SK-N-SH (cell line): ENCODE data around the gene ERP29.
"Not testable (repeated sequence)": the region's sequence is repeated elsewhere in the genome, so short reads cannot be mapped to it uniquely, and the experiment has no call there.

Source experiments
- CTCF ChIP-seq: fragments of 200-600 bp; sonication (generic); IDR thresholded peaks from 2 replicates; pipeline ENCODE4 v1.6.1; 2017; ENCODE audit warnings: antibody characterized with exemption, mild to moderate bottlenecking, moderate library complexity
- MAX ChIP-seq: IDR thresholded peaks from 2 replicates; pipeline ENCODE4 v1.4.0; 2012; ENCODE audit warnings: low read depth
- PBX3 ChIP-seq: IDR thresholded peaks from 2 replicates; pipeline ENCODE4; 2012

GRCh38 chr12:111999129-111999528 lies 14.1 kb upstream of the ERP29 start:
- not testable (repeated sequence) for TF ChIP-seq MAX, CTCF, PBX3
